Measurements from ENCODE around the gene XPR1.
"Not testable (repeated sequence)": the region's sequence is repeated elsewhere in the genome, so short reads cannot be mapped to it uniquely, and the experiment has no call there.

The XPR1 gene

GRCh38 chr1:180787628-180788307, 155.9 kb downstream of the XPR1 start:
- no peak for TF ChIP-seq CTCF (IDR thresholded peaks at IDR 0.05; ENCODE audit: low read depth, low read length)
- Histone ChIP-seq H3K4me1 (no peaks in the 10 kb centered on the region; the same call in 1 of the 2 replicates), H3K27me3 (no peaks in the 10 kb centered on the region), H3K36me3 (no peaks in the 10 kb centered on the region), H3K4me3 (ENCODE audit: low read depth, low read length) (no peak overlapping the region), H3K9me3 (no peaks in the 10 kb centered on the region)
- no peak for DNase-seq

- H3K27me3 ChIP-seq: no peaks in the 10 kb centered on the region
- H3K4me1 ChIP-seq: no peaks in the 10 kb centered on the region; the same call in 1 of the 2 replicates
- no peak for DNase-seq
- no peak overlapping the region for H3K4me3 ChIP-seq (ENCODE audit: low read depth, low read length)
- TF ChIP-seq CTCF (IDR thresholded peaks at IDR 0.05; ENCODE audit: low read depth, low read length): no peak
- H3K9me3 ChIP-seq: no peaks in the 10 kb centered on the region
- no peaks in the 10 kb centered on the region for H3K36me3 ChIP-seq
Measured at GRCh38 chr1:180789460-180789859, 157.6 kb downstream of the XPR1 start.

- H3K4me1 ChIP-seq; H3K27me3 ChIP-seq; H3K9me3 ChIP-seq; H3K36me3 ChIP-seq; H3K4me3 ChIP-seq (ENCODE audit: low read depth, low read length); DNase-seq: not testable (repeated sequence)
Measured at GRCh38 chr1:180791152-180791551, 159.3 kb downstream of the XPR1 start.

GRCh38 chr1:180791806-180792205, 160.0 kb downstream of the XPR1 start:
- no peak for DNase-seq
- TF ChIP-seq CTCF (IDR thresholded peaks at IDR 0.05; ENCODE audit: low read depth, low read length): no peak

GRCh38 chr1:180793451-180793850, 161.6 kb downstream of the XPR1 start:
- TF ChIP-seq CTCF (IDR thresholded peaks at IDR 0.05; ENCODE audit: low read depth, low read length): no peak
- no peaks in the 10 kb centered on the region for H3K9me3 ChIP-seq
- DNase-seq: no peak
- H3K4me1 ChIP-seq: no peaks in the 10 kb centered on the region
- no peaks in the 10 kb centered on the region for H3K27me3 ChIP-seq
- no peak overlapping the region for H3K4me3 ChIP-seq (ENCODE audit: low read depth, low read length)
- H3K36me3 ChIP-seq: no peaks in the 10 kb centered on the region

More at GRCh38 chr1:180791806-180792205, 160.0 kb downstream of the XPR1 start:
- Histone ChIP-seq H3K9me3 (no peaks in the 10 kb centered on the region), H3K27me3 (no peaks in the 10 kb centered on the region), H3K4me3 (ENCODE audit: low read depth, low read length) (no peak overlapping the region), H3K4me1 (no peaks in the 10 kb centered on the region), H3K36me3 (no peaks in the 10 kb centered on the region)

GRCh38 chr1:180796897-180797640, 165.2 kb downstream of the XPR1 start:
- TF ChIP-seq CTCF (IDR thresholded peaks at IDR 0.05; ENCODE audit: low read depth, low read length): no peak
- peaks cover 4% of the 10 kb centered on the region for H3K4me1 ChIP-seq
- no peaks in the 10 kb centered on the region for H3K9me3 ChIP-seq
- no peak for DNase-seq
- no peaks in the 10 kb centered on the region for H3K36me3 ChIP-seq
- no peaks in the 10 kb centered on the region for H3K27me3 ChIP-seq
- no peak overlapping the region for H3K4me3 ChIP-seq (ENCODE audit: low read depth, low read length)

Measured in BE2C (cell line).